GM19240 (cell line): Measurements from ENCODE around the gene VPREB1.
"Not testable (repeated sequence)": the region's sequence is repeated elsewhere in the genome, so short reads cannot be mapped to it uniquely, and the experiment has no call there.

Experiments used
- DNase-seq: peaks from one replicate; pipeline ENCODE4 v3.0.0; 2011; ENCODE audit warnings: low spot score; ENCODE audit not compliant: insufficient read length

The VPREB1 gene

GRCh38 chr22:22294641-22295040 is 50.1 kb downstream of the VPREB1 start:
- DNase-seq, result not testable (repeated sequence)
